HG02943 (cell line): Measurements from ENCODE around the gene STIMATE.

Source experiments
- ATAC-seq: cut with Tn5 transposase; IDR thresholded peaks from one replicate; pipeline ENCODE4 v1.9.1; 2021; ENCODE audit warnings: mild to moderate bottlenecking, low read depth, moderate library complexity; ENCODE audit not compliant: unreplicated experiment

The STIMATE gene

GRCh38 chr3:52895418-52895817 is 1.9 kb downstream of the STIMATE start:
- ATAC-seq, result no peak

GRCh38 chr3:52894756-52895155 is 2.6 kb downstream of the STIMATE start:
- ATAC-seq, result no peak

- no peak for ATAC-seq
These were observed 3.6 kb downstream of the STIMATE start for GRCh38 chr3:52893723-52894122.

GRCh38 chr3:52892625-52893311 is 4.6 kb downstream of the STIMATE start:
- no peak for ATAC-seq

GRCh38 chr3:52892290-52892624 is 5.1 kb downstream of the STIMATE start:
- no peak for ATAC-seq

GRCh38 chr3:52891615-52892081 is 5.7 kb downstream of the STIMATE start:
- no peak for ATAC-seq

GRCh38 chr3:52891164-52891563 is 6.2 kb downstream of the STIMATE start:
- ATAC-seq, result no peak

GRCh38 chr3:52890735-52891134 is 6.6 kb downstream of the STIMATE start:
- no peak for ATAC-seq

GRCh38 chr3:52889901-52890300 is 7.4 kb downstream of the STIMATE start:
- no peak for ATAC-seq

GRCh38 chr3:52887166-52887565 is 10.2 kb downstream of the STIMATE start:
- no peak for ATAC-seq

- no peak for ATAC-seq
These were observed 11.2 kb downstream of the STIMATE start for GRCh38 chr3:52886049-52886730.

GRCh38 chr3:52882377-52882776 is 15.0 kb downstream of the STIMATE start:
- ATAC-seq, result no peak

- no peak for ATAC-seq
These were observed 15.5 kb downstream of the STIMATE start for GRCh38 chr3:52881871-52882270.

- no peak for ATAC-seq
These were observed 16.9 kb downstream of the STIMATE start for GRCh38 chr3:52880474-52880873.

- no peak for ATAC-seq
These were observed 17.3 kb downstream of the STIMATE start for GRCh38 chr3:52880047-52880446.

- no peak for ATAC-seq
These were observed 17.8 kb downstream of the STIMATE start for GRCh38 chr3:52879581-52879980.

- no peak for ATAC-seq
These were observed 18.3 kb downstream of the STIMATE start for GRCh38 chr3:52879090-52879489.

- no peak for ATAC-seq
These were observed 20.3 kb downstream of the STIMATE start for GRCh38 chr3:52877085-52877484.

- no peak for ATAC-seq
These were observed 22.3 kb downstream of the STIMATE start for GRCh38 chr3:52874864-52875587.

- ATAC-seq, result peak; percentile 49
These were observed 23.1 kb downstream of the STIMATE start for GRCh38 chr3:52874160-52874701.

- ATAC-seq, result no peak
These were observed 23.8 kb downstream of the STIMATE start for GRCh38 chr3:52873433-52874159.
